ENCODE data around the gene PRKACB.
"Not testable (repeated sequence)": the region's sequence is repeated elsewhere in the genome, so short reads cannot be mapped to it uniquely, and the experiment has no call there.

Gene PRKACB

DNA sequence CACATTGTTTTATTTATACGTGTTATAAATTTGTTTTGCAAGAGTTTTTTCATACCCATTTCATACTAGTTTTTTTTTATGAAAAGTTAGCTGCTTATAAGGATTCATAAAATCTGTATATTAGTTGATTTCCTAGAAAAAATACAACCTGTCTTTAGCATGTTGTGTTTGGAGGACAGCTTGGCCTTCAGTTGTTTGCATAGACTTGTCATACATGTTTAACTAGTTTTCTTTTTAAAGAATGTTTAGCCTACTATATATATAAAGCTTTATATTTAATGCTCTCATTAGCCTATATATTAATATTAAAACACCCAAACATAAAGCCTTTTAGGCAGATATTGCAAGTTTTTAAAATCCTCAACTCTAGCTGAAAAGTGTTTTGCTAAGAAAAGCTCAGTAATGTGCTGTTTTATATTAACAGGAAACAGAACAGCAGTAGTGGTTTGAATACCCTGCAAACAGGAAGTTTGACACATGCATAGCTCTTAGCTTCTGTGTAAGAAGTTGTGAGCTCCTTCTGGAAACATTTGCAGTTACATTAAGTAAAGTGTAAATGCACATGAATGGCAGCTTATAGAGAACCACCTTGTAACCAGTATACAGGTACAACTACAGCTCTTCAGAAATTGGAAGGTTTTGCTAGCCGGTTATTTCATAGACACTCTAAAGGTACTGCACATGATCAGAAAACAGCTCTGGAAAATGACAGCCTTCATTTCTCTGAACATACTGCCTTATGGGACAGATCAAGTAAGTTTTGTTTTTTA, at the start of gene PRKACB:
PRKACB (plus strand) TSS at position 476 of the 770 bp plus-strand sequence; CDS start at position 567, 91 bp downstream.
- DNase-seq (ENCODE audit: low read depth): no peak

DNA sequence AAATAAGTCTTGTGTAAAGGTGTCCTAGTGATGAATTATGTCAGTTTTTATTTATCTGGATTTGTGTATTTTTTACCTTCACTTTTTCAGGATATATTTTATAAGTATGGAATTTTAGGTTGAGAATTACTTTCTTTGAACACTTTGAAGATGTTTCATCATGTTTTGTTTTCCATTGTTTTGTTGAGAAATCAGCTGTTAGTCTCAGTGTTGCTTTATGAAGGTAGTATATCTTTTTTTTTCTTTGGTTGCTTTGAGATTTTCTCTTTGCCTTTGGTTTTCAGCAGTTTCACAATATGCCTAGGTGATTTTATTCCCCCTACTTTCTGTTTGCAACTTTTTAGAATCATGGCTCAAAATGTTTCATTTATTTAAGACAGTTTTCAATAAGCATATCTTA, 48.8 kb upstream of the PRKACB start:
- no peak for DNase-seq (ENCODE audit: low read depth)

DNA sequence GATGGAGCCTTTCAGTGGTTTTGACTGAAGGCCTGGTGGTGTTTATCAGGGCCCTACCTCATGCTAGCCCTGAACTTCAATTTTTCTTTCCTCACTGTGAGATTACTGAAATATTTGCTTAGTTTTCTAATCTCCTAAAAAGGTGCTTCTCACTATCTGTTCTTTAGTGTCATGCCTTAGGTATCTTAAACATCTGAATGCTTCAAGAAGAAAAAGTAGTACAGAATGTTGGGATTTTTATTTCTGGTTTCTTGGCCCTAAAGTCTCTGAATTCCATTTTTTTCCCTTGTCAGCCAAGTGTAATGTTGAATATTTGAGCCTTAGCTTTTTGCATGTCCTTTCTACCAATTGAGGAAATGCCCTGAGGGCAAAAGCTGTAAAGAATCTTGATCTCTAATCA, 47.9 kb upstream of the PRKACB start:
- peak; percentile 20 for DNase-seq (ENCODE audit: low read depth)

DNA sequence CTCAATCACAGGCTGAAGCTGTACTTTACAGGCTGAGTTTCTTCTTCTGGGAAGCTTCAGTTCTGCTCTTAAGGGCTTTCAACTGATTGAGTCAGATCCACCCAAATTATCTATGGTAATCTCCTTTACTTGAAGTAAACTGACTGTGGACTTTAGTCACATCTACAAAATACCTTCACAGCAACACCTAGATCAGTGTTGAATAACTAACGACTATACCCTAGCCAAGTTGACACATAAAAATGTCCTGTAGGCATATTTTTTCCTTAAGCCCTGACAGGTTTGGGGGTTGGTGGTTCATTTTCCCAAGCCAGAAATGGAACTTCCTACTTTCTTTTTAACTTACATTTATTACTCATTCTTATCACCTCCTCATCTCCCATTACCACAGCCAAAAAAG, 42.9 kb upstream of the PRKACB start:
- DNase-seq (ENCODE audit: low read depth): no peak

DNA sequence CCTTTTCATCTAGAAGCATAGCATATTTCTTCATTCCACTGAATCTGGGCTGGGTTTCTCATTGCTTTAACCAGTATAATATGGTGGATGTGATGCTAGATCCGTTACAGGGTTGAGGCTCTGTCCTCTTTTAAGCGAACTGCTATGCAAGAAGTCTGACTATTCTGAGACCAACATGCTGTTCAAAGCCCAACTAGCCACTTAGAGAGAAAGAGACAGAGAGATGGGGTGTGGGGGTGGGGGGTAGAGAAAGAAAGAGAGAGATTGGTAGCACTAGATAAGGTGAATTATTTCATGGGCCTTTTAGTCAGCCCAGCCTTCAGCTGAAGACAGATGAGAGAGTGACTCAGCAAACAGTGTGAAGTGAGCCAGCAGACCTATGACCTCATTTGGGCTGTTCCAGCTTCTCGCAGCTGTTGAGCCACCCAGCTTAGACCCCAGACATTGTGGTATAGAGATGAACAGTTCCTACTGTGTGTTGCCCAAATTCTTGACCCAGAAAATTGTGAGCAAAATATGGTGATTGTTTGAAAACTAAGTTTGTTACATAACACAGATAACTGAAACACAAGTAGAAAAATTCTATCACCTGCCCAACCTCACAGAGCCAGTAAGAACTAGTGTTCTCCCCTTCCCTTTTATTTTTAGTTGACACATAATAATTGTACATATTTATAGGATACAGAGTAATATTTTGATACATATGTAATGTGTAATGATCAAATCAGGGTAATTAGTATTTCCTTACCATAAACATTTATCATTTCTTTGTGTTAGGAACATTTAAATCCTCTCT, 40.7 kb upstream of the PRKACB start:
- DNase-seq (ENCODE audit: low read depth): peak; percentile 75

DNA sequence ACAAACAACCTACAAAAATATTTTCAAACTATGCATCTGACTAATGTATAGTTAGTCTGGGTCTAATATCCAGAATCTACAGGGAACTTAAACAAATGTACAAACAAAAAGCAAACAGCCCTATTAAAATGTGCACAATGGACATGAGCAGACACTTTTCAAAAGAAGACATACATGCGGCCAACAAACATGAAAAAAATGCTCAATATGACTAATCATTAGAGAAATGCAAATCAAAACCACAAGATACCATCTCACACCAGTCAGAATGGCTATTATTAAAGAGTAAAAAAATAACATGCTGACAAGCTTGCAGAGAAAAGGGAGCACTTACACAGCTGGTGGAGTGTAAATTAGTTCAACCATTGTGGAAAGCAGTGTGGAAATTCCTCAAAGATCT, 36.5 kb upstream of the PRKACB start:
- DNase-seq (ENCODE audit: low read depth): not testable (repeated sequence)

DNA sequence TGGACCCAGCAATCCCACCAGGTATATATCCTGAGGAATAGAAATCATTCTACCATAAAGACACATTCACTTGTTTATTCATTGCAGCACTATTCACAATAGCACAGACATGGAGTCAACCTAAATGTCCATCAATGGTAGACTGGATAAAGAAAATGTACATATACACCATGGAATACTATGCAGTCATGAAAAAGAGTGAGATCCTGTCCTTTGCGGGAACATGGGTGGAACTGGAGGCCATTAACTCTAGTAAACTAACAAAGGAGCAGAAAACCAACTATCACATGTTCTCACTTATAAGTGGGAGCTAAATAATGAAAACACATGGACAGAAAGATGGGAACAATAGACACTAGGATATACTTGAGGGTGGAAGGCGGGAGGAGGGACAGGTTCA, 36.1 kb upstream of the PRKACB start:
- no peak for DNase-seq (ENCODE audit: low read depth)

DNA sequence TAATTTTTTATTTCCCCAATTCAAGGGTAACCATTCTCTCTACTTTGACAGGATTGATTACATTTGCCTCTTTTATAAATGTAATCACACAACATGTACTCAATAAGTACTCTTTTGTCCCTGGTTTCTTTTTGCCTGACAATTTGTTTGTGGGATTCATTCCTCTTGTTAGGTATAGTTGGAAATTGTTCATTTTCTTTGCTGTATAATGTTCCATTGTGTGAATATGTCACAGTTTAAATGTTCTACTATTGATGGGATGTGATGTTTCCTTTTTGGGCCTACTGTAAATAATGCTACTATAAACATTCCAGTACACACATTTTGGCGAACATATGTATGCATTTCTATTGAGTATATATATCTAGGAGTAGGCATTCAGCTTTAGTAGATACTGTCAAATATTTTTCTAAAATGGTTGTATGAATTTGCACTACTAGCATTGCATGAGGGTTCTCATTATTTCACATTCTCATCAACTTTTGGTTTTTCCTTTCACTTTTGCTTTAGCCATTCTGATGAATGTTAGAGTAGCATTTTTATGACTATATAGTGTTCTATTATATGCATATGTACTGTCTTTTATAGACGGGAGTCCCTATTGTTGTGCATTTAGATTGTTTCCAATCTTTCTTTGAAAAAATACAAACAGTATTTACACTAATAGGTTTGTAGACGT, 35.0 kb upstream of the PRKACB start:
- no peak for DNase-seq (ENCODE audit: low read depth)

DNA sequence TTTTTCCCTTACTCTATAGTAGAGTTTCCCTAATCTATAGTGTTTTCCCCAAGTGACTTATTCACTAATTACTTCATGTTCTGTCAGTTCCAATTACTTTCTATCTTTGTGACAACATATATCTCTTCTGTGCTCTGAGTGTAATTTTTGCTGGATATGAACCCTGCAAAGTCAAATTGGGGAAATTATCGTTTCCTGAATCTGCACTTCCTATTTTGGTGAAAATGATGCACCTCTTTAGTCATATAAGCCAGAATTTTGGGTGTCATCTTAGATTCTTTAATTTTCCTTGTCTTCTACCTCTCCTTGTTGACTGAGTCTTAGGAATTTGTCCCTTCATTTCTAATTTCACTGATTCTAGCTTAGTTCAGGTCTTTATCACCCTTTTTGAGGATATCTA, 33.4 kb upstream of the PRKACB start:
- DNase-seq (ENCODE audit: low read depth): no peak

DNA sequence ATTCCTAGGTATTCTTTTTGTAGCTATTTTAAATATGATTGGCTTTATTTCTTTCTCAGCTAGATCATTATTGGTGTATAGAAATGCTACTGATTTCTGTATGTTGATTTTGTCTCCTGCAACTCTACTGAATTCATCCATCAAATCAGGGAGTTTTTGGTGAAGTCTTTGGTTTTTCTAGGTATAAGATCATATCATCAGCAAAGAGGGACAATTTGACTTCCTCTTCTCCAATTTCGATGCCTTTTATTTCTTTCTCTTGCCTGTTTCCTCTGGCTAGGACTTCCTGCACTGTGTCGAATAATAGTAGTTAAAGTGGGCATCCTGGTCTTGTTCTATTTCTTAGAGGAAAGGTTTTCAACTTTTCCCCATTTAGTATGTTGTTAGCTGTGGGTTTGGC, 27.5 kb upstream of the PRKACB start:
- DNase-seq (ENCODE audit: low read depth): no peak

DNA sequence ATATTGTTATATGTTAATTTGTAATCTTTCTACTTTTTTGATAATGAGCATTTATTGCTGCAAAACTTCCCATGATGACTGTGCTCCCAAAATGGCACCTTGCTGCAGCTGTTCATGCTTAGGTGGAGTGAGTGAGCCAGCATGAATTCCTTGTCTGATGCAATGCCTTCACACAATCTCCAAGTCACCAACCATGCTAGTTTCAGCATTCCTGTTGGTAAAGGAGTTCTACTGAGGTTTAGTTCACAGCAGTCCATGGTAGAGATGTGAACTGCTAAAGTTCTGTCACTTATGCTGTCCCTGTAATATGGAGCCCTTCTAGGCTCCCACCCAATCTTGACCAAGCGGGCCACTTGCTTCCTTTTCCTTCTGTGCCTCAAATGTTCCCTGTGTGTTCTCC, 26.2 kb upstream of the PRKACB start:
- no peak for DNase-seq (ENCODE audit: low read depth)

DNA sequence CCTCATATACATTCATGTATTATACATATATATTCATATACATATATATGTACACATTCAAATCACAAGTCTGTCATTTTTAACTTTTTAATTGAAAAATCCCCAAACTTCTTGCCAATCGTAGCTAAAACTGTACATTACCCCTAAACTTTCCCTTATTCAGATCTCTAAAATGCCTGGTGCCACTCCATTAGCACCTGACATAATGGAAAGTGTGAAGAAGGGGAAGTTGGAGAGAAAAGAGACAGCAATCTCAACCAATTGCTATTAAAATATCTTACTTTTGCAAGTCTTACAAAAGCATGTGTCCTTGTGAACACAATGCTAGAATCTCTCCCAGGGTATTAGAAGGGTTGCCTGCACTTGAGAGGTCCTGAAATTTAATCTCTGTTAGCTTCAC, 22.7 kb upstream of the PRKACB start:
- DNase-seq (ENCODE audit: low read depth): no peak

DNA sequence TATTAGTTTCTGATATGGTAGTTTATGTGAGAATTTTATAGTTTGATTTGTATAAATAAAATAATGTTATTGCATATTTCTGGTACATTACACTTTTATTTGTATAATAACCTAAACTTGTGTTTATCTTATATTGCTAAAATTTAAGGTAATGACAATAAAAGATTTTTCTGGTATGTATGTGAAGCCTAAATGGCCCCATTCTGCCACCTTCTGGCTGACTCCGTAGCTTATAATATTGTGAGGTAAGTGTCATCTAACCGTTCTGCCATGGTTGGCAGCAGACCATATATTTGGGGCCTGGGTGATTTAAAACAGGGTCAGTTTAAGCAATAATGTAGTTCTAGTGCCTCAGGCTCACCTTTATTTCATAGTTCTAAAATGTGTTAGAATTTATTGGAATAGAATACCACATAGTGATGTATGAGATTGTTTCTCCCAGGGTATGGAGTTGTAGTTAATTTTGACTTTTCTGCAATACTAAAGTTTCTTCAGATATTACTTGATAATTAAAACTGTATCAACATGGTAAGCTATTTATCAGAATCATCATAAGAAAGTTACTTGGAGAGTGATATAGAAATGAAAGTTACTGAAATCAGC, 21.2 kb upstream of the PRKACB start:
- DNase-seq (ENCODE audit: low read depth): no peak

DNA sequence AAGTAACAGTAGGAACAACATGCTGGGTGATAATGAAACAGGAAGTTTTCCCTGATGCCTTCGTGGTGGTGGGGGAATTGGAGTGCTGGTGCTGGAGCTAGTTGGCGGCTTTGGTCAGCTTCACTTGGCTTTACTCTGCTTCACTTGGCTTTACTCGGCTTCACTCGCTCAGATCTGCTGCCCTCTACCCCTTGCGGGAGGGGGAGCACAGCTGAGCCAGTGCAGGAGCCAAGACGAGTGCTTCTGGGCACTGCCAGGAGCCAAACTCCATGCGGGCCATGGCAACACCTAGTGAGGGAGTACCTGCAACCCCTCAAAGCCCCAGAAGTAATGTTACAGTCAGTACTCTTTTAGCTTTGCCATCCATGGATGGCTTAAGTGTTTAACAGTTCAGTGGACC, 10.6 kb upstream of the PRKACB start:
- DNase-seq (ENCODE audit: low read depth): no peak

DNA sequence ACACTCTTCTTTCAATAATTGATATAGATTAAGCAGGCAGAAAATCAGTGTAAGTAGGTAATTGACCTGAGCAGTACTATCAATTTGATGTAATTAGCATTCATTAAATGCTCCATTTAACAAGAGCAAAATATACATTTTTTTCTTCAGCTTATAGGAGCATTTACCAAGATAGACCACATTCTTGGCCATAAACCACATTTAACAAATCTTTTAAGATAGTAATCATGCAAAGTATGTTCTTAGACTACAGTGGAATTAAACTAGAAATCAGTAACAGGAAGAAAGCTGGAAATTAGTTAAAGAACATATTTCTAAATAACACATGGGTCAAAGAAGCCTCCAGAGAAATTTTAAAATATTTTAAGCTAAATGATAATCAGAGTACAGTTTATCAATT, 8.7 kb upstream of the PRKACB start:
- DNase-seq (ENCODE audit: low read depth): no peak

DNA sequence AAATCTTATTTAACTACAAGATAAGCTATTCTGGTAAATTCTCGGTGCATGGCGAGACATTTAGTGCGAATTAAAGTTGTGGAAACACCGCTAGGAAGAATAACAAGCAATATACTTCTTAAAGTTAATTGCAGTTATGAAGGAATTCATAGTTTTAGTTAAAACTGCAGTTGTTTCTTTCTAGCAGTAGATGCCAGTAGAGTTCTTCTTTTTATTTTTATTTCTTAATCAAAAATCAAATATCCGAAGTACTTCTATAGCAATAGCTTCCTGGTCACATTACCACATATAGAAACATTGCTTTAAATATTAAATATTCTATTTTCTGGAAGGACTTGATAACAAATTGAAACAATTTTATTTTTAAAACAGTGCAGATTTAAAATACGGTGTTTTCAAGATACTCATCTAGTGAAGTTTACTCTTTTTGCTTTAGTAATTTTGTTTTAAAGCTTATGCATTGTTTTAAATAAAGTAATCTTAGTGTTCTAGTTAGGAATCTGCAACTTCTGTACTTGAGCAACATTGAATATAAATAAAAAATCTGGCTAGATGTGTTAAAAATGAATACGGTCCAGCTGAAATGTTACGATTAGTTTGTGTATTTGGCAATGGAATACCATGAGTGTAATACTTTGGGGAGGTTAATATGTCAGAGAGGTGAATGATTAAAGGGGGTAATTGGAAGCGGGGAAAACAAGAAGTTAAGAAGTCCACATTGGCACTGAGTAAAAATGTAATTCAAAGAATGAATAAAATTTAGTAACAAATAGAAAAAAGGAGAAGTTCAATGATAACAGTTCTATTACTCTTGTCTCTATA, 2.7 kb upstream of the PRKACB start:
- DNase-seq (ENCODE audit: low read depth): no peak

DNA sequence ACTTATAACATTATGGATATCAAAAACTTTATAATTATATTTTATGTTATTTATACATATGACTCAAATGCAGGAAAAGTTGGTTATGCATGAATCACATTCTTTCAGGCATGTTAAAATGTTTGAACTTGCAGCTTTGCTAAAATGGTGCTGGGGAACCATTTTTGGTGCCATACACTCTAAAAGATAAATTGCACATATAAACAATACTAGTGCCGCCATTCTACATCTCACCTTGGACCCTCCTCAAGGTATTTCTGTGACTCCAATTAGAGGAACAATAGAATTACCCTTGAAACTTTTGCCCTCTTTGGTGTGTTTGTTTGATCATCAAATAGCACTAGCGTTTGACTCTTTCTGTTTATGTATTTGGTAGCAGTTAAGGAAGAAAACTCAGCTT, 997 bp downstream of the PRKACB start:
- no peak for DNase-seq (ENCODE audit: low read depth)

DNA sequence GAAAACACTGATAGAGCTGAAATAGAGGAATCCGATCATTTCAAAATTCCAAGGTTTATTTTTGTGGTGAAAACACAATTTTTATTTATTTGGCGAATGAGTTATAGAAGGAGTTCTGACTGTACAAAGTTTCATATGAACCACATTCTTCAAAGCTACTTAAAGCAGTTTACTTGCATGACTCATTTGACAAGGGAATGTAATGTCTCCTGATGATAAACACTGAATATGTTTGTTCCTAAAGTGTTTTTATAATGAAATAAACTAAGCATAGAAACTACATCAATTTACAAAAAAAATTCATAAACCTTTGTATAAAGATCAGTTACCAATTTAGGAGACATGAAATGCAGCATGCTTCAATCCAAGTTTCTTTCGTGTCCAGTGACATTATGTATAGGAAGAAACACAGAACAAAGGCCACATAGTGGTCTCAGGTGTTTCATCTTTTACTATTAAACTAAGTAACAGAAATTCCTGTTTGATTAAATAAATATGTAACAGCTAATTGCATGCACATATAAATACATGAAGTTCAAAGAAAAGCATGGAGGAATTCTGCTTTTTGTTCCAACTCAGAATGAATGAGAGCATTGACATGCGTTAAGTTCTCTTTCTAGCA, 2.5 kb downstream of the PRKACB start:
- no peak for DNase-seq (ENCODE audit: low read depth)

DNA sequence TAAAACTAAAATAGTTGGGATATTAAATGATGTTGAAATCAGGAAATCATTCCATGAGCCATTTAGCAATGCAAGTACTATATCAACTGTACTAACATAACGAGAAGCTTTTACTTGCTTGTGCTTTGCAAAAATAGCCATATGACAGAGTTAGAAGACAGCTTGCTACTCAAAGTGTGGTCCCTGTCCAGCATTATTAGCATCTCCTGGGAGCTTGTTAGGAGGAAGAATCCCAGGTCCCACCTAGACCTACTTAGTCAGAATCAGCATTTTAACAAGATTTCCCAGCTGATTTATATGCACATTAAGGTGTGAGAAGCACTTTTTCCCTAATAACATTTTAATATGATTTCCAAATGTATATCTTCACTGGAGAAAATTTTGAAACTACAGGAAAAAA, 4.7 kb downstream of the PRKACB start:
- no peak for DNase-seq (ENCODE audit: low read depth)

DNA sequence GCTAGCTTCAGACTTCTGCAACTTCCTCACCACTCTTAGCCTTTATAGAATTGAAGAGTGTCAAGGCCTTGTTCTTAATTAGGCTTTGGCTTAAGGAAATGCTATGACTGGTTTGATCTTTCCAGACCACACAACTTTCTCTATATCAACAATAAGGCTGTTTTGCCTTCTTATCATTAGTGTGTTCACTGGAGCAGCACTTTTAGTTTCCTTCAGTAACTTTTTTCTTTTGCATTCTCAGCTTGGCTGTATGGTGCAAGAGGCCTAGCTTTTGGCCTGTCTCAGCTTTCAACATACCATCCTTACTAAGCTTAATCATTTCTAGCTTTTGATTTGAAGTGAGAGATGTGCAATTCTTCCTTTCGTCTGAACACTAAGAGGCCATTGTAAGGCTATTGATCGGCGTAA, 8.6 kb downstream of the PRKACB start:
- no peak for DNase-seq (ENCODE audit: low read depth)

DNA sequence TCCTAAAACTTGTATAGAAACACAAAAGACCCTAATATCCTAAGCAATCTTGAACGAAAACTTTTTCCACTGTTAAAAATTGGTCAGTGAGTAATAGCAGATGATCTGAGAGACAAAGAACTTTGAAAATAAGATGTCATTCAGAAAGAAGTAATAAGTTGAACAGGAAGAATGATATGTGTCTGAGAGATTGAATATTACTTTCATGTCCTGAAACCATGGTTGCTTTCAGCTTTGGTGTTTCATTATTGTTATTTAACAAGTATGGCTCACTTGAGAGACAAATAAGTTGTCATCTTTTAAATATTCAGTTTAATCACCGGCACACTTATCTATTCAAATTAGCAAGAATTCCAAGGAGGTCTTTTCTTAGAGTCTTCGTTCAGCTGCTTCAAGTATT, 11.4 kb downstream of the PRKACB start:
- no peak for DNase-seq (ENCODE audit: low read depth)

All from HS-27A (cell line).